GM18519 (cell line): Measurements from ENCODE around the gene SH3PXD2A.

ENCODE experiments used
- ATAC-seq: cut with Tn5 transposase; IDR thresholded peaks from one replicate; pipeline ENCODE4 v1.9.1; 2021; ENCODE audit warnings: mild to moderate bottlenecking, moderate library complexity; ENCODE audit not compliant: unreplicated experiment, low FRiP score

SH3PXD2A gene

DNA sequence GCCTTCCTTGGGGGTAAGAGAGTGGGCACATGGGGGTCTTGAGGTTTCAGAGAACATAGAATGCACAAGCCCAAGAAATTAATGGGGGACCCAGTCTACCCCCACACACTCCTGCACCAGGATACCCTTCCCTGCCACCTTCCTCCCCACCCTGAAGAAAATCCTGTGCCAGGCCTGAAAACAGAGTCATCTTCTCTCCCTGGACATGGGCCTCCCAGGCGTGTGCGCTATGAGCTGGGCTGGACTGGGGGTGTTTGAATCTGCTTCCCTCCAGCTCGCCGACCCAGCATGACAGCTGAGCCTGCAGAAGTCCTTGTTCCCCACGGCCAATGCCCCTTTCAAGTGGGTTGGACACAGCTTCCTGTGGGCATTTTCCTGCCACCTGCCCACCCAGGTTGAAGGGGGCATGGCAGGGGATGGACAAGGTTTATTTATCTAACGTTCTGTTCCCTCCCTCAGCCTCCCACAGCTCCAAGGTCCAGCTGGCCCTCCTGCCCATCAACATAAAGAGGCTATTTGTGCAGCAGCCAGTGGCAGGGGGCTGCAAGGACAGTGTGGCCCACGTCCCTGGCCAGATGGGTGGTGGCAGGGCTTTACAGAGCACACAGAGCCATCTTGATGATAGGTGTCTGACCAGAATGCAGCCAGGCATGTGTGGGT, 141.0 kb downstream of the SH3PXD2A start:
- ATAC-seq, result no peak

- no peak for ATAC-seq
These were observed 141.7 kb downstream of the SH3PXD2A start for GRCh38 chr10:103713676-103714075.

- no peak for ATAC-seq
These were observed 142.4 kb downstream of the SH3PXD2A start for GRCh38 chr10:103712898-103713498.

DNA sequence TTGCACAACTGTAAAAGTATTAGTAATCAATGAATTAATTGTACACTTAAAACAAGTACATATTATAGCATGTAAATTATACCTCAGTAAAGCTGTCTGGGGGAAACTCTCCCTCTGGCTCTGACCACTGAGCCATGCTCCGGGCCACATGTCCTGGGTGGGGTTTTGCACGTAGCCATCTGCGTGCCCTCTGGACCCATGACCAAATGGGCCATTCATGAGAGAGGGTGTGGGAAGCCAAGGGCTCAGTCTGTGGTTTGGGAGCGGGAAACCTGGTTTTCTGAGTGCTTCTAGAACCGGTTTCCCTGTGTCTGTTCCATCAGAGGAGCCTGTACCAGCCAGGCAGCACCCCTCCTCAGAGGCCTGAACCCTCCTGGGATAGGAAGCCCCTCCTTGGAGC, 143.2 kb downstream of the SH3PXD2A start:
- no peak for ATAC-seq

DNA sequence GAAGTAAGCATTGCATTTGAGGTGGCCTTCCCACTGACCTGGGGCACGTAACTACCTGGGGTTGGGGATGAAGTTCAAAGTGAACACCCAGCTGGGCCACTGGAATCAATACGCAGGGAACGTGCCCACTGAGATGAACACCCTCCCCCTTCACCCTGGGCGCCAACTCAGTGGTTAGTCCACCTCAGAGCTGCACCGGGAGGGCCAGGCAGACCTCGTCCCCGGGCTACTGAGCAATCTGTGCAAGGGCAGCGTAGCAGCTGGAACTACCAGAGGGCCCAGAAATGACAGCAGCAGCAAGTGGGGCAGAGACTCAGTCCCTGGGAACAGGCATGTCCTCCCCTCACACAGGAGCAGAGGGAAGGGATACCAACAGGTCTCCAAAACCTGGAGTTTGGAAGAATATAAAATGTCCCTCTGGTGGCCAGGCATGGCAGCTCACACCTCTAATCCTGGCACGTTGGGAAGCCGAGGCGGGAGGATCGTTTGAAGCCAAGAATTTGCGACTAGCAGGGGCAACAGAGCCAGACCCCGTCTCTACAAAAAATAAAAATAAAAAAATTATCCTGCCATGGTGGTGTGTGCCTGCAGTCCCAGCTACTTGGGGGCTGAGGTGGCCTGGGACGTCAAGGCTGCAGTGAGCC, 143.9 kb downstream of the SH3PXD2A start:
- ATAC-seq, result no peak

DNA sequence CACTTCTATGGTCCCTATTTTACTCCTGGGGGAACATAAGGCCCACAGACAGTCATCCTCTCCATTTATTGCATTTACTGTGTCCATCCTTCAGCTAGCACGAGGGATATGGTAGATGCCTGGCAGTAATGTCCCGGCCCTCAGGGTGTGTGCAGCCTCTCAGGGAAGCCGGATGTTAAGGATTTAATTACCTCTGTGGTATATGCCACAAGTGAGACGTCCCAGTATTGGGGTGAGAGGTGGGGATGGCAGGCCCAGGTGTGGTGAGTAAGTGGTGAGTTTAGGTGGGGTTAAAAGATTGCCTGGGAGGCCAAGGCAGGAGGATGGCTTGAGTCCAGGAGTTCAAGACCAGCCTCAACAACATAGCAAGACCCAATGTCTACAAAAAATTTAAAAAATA, 144.9 kb downstream of the SH3PXD2A start:
- ATAC-seq, result no peak

DNA sequence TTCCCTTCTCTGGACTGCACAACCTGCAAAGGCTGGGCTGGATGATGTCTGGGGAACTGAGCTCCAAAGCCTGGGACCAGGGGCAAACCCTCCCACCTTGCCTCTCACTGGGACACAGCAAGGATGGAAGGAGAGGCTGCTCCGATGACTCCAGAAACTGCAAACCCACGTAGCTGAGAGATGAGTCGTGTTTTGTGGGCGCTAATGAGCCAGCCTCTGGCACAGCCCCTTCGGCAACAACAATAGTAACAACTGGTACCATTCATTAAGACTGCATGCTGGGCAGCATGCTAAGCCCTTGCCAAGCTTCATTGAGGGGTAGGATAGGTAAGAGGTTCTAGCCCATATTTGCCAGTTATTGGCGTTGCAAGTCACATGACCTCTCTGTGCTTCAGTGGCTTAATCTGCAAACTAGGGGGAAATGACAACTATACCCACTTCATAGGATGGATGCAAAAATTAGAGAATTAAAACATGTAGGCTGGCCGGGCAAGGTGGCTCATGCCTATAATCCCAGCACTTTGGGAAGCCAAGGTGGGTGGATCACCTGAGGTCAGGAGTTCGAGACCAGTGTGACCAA, 145.9 kb downstream of the SH3PXD2A start:
- no peak for ATAC-seq

GRCh38 chr10:103708627-103709288, 146.6 kb downstream of the SH3PXD2A start:
- no peak for ATAC-seq

DNA sequence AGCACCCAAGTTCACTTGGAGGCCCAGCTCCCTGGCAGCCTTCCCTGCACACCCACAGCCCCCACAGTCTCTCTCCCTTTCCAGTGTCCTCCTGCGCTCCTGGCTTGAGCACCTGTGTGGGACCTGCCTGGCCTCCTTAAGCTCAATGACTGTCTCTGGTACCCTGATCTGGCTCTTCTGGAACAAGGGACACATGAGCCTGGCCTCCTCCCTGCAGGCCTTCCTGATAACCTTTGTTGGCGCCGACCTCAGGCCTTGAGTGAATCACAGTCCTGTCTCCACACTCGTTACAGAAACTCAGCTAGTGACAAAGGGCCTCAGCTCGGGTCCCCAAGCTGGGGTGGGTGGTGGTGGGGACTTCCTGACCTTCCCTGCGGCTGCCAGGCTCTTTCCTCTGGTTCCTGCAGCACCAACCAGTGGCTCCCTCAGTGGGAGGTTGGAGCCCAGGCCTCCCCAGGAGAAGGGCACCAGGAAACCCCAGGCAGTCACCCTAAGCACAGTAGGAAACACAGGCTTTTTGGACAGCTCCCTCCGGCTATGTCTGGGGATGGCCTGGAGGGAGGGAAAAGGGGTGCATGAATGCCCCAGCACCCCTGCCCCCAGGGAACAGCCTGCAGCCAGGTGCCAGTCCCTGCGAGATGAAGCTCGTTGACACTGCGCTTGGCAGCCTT, 147.3 kb downstream of the SH3PXD2A start:
- ATAC-seq, result no peak

DNA sequence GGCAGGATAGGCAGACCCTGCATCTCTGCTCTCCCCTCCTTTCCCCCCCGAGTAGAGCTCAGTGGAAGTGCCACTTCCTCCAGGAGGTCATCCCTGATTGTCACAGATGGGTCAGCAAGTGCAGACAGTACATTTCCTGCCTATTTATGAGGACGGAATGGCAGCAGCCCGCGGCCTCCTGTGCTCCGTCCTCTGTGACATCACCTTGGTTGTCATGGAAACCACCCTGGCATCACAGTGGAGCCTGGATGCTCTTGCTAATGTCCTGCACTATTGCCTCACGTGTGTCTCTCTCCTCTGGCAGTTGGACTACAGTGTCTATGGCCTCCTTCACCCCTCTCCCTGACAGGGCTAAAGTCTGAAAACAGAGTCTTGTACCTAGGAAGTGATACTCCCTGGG, 148.6 kb downstream of the SH3PXD2A start:
- no peak for ATAC-seq

DNA sequence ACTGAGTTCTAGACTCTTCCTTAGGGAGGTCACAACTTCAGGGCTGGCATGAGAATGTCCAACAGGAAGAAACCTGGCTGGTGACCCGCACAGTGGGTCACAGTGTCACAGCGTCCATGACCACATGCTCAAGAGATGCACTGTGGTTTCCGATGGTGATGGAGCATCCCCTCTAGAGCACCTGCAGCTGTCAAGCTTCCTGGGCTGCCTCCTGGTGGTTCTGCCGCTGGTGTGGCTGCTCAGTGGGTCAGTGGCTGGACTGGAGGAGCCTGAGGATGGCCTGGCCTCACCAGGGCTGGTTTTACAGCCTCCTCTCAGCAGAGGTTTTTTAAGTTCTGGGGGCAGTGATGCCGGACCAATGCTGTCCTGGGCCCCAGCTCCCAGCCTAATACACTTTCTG, 149.3 kb downstream of the SH3PXD2A start:
- ATAC-seq, result no peak

DNA sequence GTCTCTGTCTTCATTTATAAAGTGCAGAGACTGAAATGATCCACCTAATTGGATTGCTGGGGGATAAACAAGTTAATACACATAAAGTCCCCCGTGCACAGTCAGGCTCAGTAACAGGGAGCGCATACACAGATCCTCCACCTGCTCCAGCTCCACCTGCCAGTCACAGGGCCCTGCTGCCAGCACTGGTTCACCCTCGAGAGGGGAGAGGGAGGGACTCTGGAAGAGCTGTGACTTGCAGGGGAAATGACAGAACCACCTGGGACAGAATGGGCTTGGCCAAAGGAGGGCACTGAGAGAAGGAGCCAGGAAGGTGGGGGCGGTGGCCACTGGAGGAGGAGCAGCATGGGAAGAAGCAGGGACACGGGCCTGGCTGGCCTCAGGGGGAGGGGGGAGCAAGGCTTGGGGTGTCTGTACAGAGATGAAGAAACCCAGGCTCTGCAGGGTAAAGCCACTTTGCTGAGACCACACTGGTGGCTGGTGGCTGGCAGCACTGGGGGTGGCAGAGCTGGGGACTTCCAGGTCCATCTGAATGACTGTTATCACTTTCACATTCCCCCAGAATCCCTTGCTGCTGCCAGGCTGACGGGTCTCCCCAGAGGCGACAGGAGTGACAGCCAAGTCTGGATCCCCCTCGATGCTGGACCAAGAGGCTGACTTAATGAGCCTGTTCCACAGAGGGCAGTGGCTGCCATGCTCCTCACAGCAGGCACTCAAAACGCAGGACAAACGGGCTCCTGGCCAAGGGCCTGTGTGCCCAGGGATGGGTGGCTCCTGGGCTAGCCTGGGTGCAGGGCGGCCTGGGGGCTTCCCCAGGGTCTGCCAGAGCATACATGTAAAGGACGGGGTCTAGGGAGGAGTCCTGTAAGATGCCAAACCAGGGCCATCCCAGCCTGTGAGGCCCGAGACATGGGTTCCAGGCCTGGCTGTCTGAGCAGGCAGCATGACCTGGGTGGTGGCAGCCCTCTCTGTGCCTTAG, 151.1 kb downstream of the SH3PXD2A start:
- no peak for ATAC-seq

- no peak for ATAC-seq
These were observed 153.8 kb downstream of the SH3PXD2A start for GRCh38 chr10:103701380-103702222.

DNA sequence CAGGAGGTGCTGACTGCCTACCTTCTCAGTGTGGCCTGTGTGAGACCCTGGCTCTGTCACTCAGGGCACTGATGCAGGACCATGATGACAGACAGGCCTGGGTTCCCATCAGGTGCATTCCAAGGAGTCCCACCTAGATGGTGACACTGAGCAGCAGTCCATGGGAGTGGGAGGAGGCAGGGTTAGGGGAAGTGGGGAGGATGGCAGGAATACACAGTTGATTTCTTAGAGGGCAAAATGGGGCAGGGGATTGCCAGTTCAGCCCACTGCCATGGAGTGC, 155.0 kb downstream of the SH3PXD2A start:
- no peak for ATAC-seq

DNA sequence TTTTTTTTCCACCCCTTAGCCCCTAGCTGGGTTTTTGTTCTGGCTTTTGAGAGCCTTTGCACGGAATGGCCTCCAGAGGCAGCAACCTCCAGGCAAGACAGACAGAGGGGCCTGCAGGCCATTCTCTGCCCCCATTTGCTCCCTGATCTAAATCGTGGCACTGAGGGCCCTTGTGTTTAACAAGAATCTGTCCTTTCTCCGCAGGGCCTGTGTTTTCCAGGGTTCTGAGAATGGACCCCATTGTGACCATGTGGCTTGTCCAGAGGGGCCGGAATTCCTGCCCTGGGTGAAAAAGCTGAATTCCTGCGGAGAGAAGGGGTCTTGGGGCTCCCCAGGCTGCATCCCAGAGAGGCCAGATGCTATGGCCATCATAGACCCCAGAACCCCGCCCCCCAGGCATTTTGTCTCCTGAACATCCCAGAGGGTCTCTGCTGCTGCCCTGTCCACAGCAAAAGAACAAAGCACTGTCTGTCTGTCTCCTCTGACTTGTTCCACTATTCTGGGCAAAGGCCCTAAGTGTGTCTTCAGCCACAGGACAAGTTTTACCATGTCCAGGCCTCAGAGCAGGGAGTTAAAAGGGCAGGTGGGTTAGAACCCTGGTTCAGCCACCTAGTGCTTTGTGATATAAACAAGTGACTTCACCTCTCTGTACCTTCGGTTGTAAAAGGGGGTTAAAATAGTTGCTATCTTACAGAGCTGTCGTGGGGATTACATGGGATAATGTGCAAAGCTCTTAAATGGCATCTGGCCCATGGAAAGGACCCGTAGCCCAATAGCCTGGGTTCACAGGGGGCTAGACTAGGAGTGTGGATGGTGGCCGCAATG, 155.6 kb downstream of the SH3PXD2A start:
- no peak for ATAC-seq

GRCh38 chr10:103698266-103698665, 157.1 kb downstream of the SH3PXD2A start:
- ATAC-seq, result no peak

- no peak for ATAC-seq
These were observed 157.6 kb downstream of the SH3PXD2A start for GRCh38 chr10:103697787-103698186.
